ENCODE data around the gene S100A1.
"Not testable (repeated sequence)": the region's sequence is repeated elsewhere in the genome, so short reads cannot be mapped to it uniquely, and the experiment has no call there.

The S100A1 gene

DNA sequence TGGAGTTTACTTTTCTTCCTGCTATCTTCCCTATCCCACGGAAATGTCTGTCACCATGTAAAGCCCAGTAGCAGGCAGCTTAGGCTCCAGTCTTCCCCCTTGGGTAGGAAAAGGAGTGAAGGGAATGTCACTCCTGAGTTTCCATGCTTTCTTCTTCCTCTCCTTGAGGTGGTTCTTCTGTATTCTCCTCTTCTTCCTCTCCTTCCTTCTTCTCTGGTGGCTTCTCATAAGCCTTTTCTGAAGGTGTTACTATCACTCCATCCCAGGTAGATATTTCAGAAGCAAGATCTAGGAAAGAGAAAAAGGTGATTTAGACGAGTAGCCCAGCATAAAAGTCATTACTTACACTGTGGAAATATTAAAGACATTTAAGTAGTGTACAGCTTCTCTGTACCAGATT lies 34.0 kb downstream of the S100A1 start:
- peaks cover 53% of the 10 kb centered on the region for H3F3A ChIP-seq (ENCODE audit: control insufficient read depth, insufficient read depth)
- H3K4me2 ChIP-seq (ENCODE audit: low read length), result no peak overlapping the region
- TF ChIP-seq, protein P1, sequence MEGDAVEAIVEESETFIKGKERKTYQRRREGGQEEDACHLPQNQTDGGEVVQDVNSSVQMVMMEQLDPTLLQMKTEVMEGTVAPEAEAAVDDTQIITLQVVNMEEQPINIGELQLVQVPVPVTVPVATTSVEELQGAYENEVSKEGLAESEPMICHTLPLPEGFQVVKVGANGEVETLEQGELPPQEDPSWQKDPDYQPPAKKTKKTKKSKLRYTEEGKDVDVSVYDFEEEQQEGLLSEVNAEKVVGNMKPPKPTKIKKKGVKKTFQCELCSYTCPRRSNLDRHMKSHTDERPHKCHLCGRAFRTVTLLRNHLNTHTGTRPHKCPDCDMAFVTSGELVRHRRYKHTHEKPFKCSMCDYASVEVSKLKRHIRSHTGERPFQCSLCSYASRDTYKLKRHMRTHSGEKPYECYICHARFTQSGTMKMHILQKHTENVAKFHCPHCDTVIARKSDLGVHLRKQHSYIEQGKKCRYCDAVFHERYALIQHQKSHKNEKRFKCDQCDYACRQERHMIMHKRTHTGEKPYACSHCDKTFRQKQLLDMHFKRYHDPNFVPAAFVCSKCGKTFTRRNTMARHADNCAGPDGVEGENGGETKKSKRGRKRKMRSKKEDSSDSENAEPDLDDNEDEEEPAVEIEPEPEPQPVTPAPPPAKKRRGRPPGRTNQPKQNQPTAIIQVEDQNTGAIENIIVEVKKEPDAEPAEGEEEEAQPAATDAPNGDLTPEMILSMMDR (IDR thresholded peaks at IDR 0.05; ENCODE audit: low read depth, low read length, poor library complexity, severe bottlenecking), result no peak
- TF ChIP-seq EZH2phosphoT487 (IDR thresholded peaks at IDR 0.05; ENCODE audit: borderline replicate concordance, low read length), result no peak
- H3K27ac ChIP-seq (ENCODE audit: low read depth, low read length), result no peak overlapping the region
- no peaks in the 10 kb centered on the region for H4K20me1 ChIP-seq (ENCODE audit: control insufficient read depth, insufficient read depth, low read depth, low read length)
- H3K79me2 ChIP-seq (ENCODE audit: control insufficient read depth, low read length), result peaks cover 15% of the 10 kb centered on the region
- no peaks in the 10 kb centered on the region for H3K9me2 ChIP-seq (replicated peaks; ENCODE audit: control insufficient read depth, low read length)
- H3K4me3 ChIP-seq (ENCODE audit: low read length), result no peak overlapping the region
- H3K9me3 ChIP-seq (ENCODE audit: control insufficient read depth, insufficient read depth, low read length), result no peaks in the 10 kb centered on the region
- no peaks in the 10 kb centered on the region for H3K27me3 ChIP-seq (ENCODE audit: control insufficient read depth, low read length)
- peaks cover 69% of the 10 kb centered on the region for H3K36me3 ChIP-seq (ENCODE audit: control insufficient read depth, low read length)
- peaks cover 17% of the 10 kb centered on the region for H3K4me1 ChIP-seq (ENCODE audit: control insufficient read depth, low read length)

DNA sequence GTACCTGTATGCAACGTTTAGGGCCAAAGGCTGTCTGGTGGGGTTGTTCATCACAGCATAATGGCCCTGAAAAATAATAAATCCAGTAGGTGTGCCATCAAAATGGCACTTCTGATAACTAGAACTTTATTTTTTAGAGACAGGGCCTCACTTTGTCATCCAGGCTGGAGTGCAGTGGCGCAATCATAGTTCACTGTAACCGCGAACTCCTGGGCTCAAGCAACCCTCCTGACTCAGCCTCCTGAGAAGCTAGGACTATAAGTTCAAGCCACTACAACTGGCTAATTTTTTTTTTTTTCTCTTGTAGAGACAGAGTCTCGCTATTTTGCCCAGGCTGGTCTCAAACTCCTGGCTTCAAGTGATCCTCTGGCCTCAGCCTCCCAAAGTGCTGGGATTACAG lies 35.0 kb downstream of the S100A1 start:
- peaks cover 25% of the 10 kb centered on the region for H3K79me2 ChIP-seq (ENCODE audit: control insufficient read depth, low read length)
- no peak overlapping the region for H3K27ac ChIP-seq (ENCODE audit: low read depth, low read length)

DNA sequence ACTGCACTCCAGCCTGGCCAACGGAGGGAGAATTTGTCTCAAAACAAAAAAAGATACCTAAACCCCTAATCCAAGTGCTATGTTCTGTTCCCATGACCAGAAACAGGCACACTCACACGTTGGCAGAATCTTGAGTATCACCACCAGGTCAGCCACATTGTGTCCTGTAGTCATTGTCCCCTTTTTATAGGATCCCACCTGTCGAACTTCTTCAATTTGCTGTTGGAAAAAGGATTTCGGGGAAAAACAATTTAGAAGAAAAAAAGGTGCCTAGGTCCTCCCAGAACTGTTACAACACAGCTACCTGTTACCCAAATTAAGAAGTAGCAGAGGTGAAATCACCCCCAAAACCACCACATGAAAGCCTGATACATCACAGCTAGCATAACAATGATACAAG lies 39.2 kb downstream of the S100A1 start:
- H4K20me1 ChIP-seq (ENCODE audit: control insufficient read depth, insufficient read depth, low read depth, low read length), result no peaks in the 10 kb centered on the region
- H3K4me3 ChIP-seq (ENCODE audit: low read length), result no peak overlapping the region
- H3K4me2 ChIP-seq (ENCODE audit: low read length), result no peak overlapping the region
- no peak overlapping the region for H3K27ac ChIP-seq (ENCODE audit: low read depth, low read length)
- TF ChIP-seq, protein P1 (IDR thresholded peaks at IDR 0.05; ENCODE audit: low read depth, low read length, poor library complexity, severe bottlenecking), result no peak
- TF ChIP-seq EZH2phosphoT487 (IDR thresholded peaks at IDR 0.05; ENCODE audit: borderline replicate concordance, low read length), result no peak
- H3K79me2 ChIP-seq (ENCODE audit: control insufficient read depth, low read length), result peaks cover 37% of the 10 kb centered on the region
- H3K9me3 ChIP-seq (ENCODE audit: control insufficient read depth, insufficient read depth, low read length), result no peaks in the 10 kb centered on the region
- peaks cover 83% of the 10 kb centered on the region for H3K36me3 ChIP-seq (ENCODE audit: control insufficient read depth, low read length)
- H3F3A ChIP-seq (ENCODE audit: control insufficient read depth, insufficient read depth), result peaks cover 45% of the 10 kb centered on the region
- H3K27me3 ChIP-seq (ENCODE audit: control insufficient read depth, low read length), result no peaks in the 10 kb centered on the region
- H3K4me1 ChIP-seq (ENCODE audit: control insufficient read depth, low read length), result peaks cover 21% of the 10 kb centered on the region
- H3K9me2 ChIP-seq (replicated peaks; ENCODE audit: control insufficient read depth, low read length), result no peaks in the 10 kb centered on the region

More for the DNA sequence above, 35.0 kb downstream of the S100A1 start:
- no peaks in the 10 kb centered on the region for H4K20me1 ChIP-seq (ENCODE audit: control insufficient read depth, insufficient read depth, low read depth, low read length)
- H3K9me2 ChIP-seq (replicated peaks; ENCODE audit: control insufficient read depth, low read length), result no peaks in the 10 kb centered on the region
- no peak for TF ChIP-seq EZH2phosphoT487 (IDR thresholded peaks at IDR 0.05; ENCODE audit: borderline replicate concordance, low read length)
- TF ChIP-seq, protein P1 (IDR thresholded peaks at IDR 0.05; ENCODE audit: low read depth, low read length, poor library complexity, severe bottlenecking), result no peak
- H3K9me3 ChIP-seq (ENCODE audit: control insufficient read depth, insufficient read depth, low read length), result no peaks in the 10 kb centered on the region
- H3F3A ChIP-seq (ENCODE audit: control insufficient read depth, insufficient read depth), result peaks cover 54% of the 10 kb centered on the region
- H3K4me1 ChIP-seq (ENCODE audit: control insufficient read depth, low read length), result peaks cover 12% of the 10 kb centered on the region
- peaks cover 78% of the 10 kb centered on the region for H3K36me3 ChIP-seq (ENCODE audit: control insufficient read depth, low read length)
- no peaks in the 10 kb centered on the region for H3K27me3 ChIP-seq (ENCODE audit: control insufficient read depth, low read length)
- H3K4me2 ChIP-seq (ENCODE audit: low read length), result no peak overlapping the region
- H3K4me3 ChIP-seq (ENCODE audit: low read length), result no peak overlapping the region

DNA sequence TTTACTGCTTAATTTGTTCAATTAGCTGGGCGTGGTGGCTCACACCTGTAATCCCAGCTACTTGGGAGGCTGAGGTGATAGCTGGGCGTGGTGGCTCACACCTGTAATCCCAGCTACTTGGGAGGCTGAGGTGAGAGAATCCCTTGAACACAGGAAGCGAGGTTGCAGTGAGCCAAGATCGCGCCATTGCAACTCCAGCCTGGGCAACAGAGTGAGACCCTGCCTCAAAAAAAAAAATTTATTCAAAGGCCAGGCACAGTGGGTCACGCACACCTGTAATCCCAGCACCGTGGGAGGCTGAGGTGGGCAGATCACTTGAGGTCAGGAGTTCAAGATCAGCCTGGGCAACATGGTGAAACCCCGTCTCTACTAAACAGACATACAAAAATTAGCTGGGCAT lies 40.4 kb downstream of the S100A1 start:
- Histone ChIP-seq H3K4me1 (ENCODE audit: control insufficient read depth, low read length) (peaks cover 21% of the 10 kb centered on the region), H3F3A (ENCODE audit: control insufficient read depth, insufficient read depth) (peaks cover 34% of the 10 kb centered on the region), H3K4me2 (ENCODE audit: low read length) (peak overlapping the region; percentile 93), H3K79me2 (ENCODE audit: control insufficient read depth, low read length) (peaks cover 37% of the 10 kb centered on the region), H3K36me3 (ENCODE audit: control insufficient read depth, low read length) (peaks cover 71% of the 10 kb centered on the region)
- H3K9me3 ChIP-seq (ENCODE audit: control insufficient read depth, insufficient read depth, low read length); H3K9me2 ChIP-seq (replicated peaks; ENCODE audit: control insufficient read depth, low read length); H4K20me1 ChIP-seq (ENCODE audit: control insufficient read depth, insufficient read depth, low read depth, low read length); H3K27me3 ChIP-seq (ENCODE audit: control insufficient read depth, low read length); H3K27ac ChIP-seq (ENCODE audit: low read depth, low read length); H3K4me3 ChIP-seq (ENCODE audit: low read length): not testable (repeated sequence)
